ENCODE measurements around the gene F11. TPM values are rescaled to one million over a fixed set of nuclear protein-coding genes. Genes with fewer than 3 reads are reported as not detected.

F11 gene
- total RNA-seq = not detected in 2 replicates

DNA sequence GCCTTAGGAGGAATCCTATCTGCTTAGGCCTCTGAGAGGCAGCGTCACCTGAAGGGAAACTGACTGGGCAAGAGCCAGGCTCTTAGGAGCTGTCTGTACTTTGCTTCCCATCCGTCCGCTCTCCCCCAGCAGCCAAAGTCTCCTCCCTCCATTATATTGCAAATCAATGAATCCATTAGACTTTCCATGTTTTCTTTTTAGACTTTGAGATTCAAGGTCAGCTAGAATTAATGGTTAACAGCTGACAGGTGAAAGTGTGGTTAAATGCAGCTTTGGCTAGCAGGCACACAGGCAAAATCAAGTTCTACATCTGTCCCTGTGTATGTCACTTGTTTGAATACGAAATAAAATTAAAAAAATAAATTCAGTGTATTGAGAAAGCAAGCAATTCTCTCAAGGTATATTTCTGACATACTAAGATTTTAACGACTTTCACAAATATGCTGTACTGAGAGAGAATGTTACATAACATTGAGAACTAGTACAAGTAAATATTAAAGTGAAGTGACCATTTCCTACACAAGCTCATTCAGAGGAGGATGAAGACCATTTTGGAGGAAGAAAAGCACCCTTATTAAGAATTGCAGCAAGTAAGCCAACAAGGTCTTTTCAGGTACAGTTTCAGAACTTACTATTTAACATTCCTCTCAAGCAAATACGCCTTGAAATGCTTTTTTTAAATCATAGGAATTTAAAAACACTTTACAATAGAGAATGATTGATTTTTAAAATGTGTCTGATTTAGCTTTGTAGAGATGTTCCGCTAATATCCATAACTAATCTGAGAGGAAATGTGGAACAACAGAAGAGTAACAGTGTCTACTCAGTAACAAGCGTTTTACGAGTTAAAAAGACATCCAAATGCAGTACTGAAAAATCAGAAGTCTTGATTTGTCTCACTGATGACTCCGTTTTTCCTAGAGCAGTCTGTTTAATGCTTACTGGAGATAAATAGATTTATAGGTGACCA lies at the start of gene F11:
Gene F11 (plus strand): TSS at position 507 of the 970 bp plus-strand sequence. CDS start 948 bp downstream, outside the sequence.

DNA sequence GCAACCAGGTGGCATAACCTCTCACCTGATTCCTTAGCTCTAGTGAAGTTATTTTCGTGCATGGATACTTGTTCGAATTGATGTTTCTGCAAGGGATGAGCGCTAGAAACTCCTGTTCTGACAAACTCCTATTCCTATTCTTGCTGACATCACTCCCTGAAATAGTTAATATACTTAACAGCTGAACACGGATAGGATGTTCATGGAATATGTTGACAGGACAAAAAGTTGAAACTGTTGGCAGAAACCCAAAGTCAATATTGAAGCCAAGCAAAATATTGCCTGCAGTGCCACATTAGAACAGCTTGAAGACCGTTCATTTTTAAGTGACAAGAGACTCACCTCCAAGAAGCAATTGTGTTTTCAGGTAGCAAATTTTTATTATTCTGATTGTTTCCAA lies 38.8 kb upstream of the F11 start, which contains the start of gene KLKB1:
Gene KLKB1 (plus strand): TSS at position 287 of the 400 bp plus-strand sequence. CDS start 689 bp downstream, outside the sequence.

Other genes starting within 250 kb of the F11 start
- gene TLR3, start 197.0 kb upstream of the F11 start, total RNA-seq = 0.72 and 2.2 TPM in 2 replicates
- gene FAM149A, start 161.5 kb upstream of the F11 start, total RNA-seq = 0.18 and 0.47 TPM in 2 replicates
- 1.3 and 5.2 TPM in 2 replicates for gene CYP4V2, start 74.6 kb upstream of the F11 start, total RNA-seq
- gene KLKB1, start 38.7 kb upstream of the F11 start, total RNA-seq = not detected in 2 replicates

Data from endothelial cell of coronary artery (primary cell).